CD14-positive monocyte (primary cell): Measurements from ENCODE around the gene PTPN13. TPM values are rescaled to one million over a fixed set of nuclear protein-coding genes. Genes with fewer than 3 reads are reported as not detected.

Experiments
- DNase-seq, 3 donors: peaks; one replicate each; pipeline ENCODE4 v3.0.0-alpha.2; 2011 to 2022
- H2AFZ ChIP-seq: 2 replicates; pipeline ENCODE4 v1.6.0; 2012; ENCODE audit warnings: mild to moderate bottlenecking, low read depth, low read length, inconsistent platforms; ENCODE audit not compliant: insufficient read depth, poor library complexity, severe bottlenecking
- H3K27ac ChIP-seq, 2 donors: 1 replicate in 1 of 2; 2 replicates in 1 of 2; pipeline ENCODE4 v1.5.1; 2012 to 2013; ENCODE audit warnings: low read length in 2 of 2, control low read depth in 1 of 2, inconsistent platforms in 1 of 2, low read depth in 1 of 2, mild to moderate bottlenecking in 1 of 2
- H3K27me3 ChIP-seq, 2 donors: one replicate each; pipeline versions ENCODE4 v1.6.0 to v1.6.1; 2011 to 2013; ENCODE audit warnings: low read length in 2 of 2; ENCODE audit not compliant: control insufficient read depth in 2 of 2, insufficient read depth in 2 of 2
- H3K36me3 ChIP-seq, 2 donors: replicated peaks in 1 of 2; 1 replicate in 1 of 2; 2 replicates in 1 of 2; pipeline versions ENCODE4 v1.5.1 to v1.6.1; 2012 to 2013; ENCODE audit warnings: low read length in 2 of 2, control low read depth in 1 of 2, inconsistent platforms in 1 of 2, mild to moderate bottlenecking in 1 of 2; ENCODE audit not compliant: insufficient read depth in 2 of 2, control insufficient read depth in 1 of 2
- H3K4me1 ChIP-seq, 2 donors: 1 replicate in 1 of 2; 2 replicates in 1 of 2; pipeline versions ENCODE4 v1.5.1 to v1.6.1; 2012 to 2013; ENCODE audit warnings: low read length in 2 of 2, control low read depth in 1 of 2, inconsistent platforms in 1 of 2, mild to moderate bottlenecking in 1 of 2, moderate library complexity in 1 of 2; ENCODE audit not compliant: insufficient read depth in 2 of 2, control insufficient read depth in 1 of 2
- H3K4me2 ChIP-seq: replicated peaks from 2 replicates; pipeline ENCODE3; 2012; ENCODE audit warnings: low read length, moderate library complexity, mild to moderate bottlenecking; ENCODE audit not compliant: poor library complexity, severe bottlenecking; ENCODE audit errors: extremely low read depth
- H3K4me3 ChIP-seq, 3 experiments: fragments of 200-600 bp in 1 of 3; sonication (generic) in 1 of 3; replicated peaks in 1 of 3; 1 replicate in 2 of 3; 2 replicates in 1 of 3; pipeline ENCODE4 v1.5.1; 2011 to 2013; ENCODE audit warnings: low read length in 3 of 3, mild to moderate bottlenecking in 3 of 3, control low read depth in 2 of 3, low read depth in 2 of 3, inconsistent platforms in 1 of 3, moderate library complexity in 1 of 3
- H3K79me2 ChIP-seq: 2 replicates; pipeline ENCODE4 v1.6.0; 2012; ENCODE audit warnings: mild to moderate bottlenecking, control low read depth, inconsistent platforms, low read length, moderate library complexity; ENCODE audit not compliant: insufficient read depth
- H3K9ac ChIP-seq: 2 replicates; pipeline ENCODE4 v1.6.0; 2017; ENCODE audit warnings: low read length, mild to moderate bottlenecking; ENCODE audit not compliant: insufficient read depth, poor library complexity, severe bottlenecking
- H3K9me3 ChIP-seq, 2 donors: replicated peaks in 1 of 2; 1 replicate in 1 of 2; 2 replicates in 1 of 2; pipeline versions ENCODE4 v1.5.1 to v1.6.1; 2012 to 2013; ENCODE audit warnings: low read length in 2 of 2, control low read depth in 1 of 2; ENCODE audit not compliant: control insufficient read depth in 1 of 2, insufficient read depth in 1 of 2
- H4K20me1 ChIP-seq: 2 replicates; pipeline ENCODE4 v1.6.0; 2012; ENCODE audit warnings: mild to moderate bottlenecking, low read length, control low read depth, moderate library complexity; ENCODE audit not compliant: insufficient read depth
- H3K27ac Mint-ChIP-seq, 7 donors: one replicate each; pipeline ENCODE4 v1.8.0; 2020; ENCODE audit warnings: mild to moderate bottlenecking in 7 of 7, mixed read lengths in 7 of 7, moderate library complexity in 6 of 7, inconsistent platforms in 2 of 7
- H3K27me3 Mint-ChIP-seq, 3 donors: one replicate each; pipeline ENCODE4 v1.8.0; 2021 to 2022; ENCODE audit warnings: low read depth in 3 of 3, mild to moderate bottlenecking in 3 of 3, mixed read lengths in 3 of 3, moderate library complexity in 3 of 3, inconsistent platforms in 1 of 3
- H3K36me3 Mint-ChIP-seq, 2 donors: one replicate each; pipeline ENCODE4 v1.8.0; 2020; ENCODE audit warnings: mixed read lengths in 2 of 2, inconsistent platforms in 1 of 2, mild to moderate bottlenecking in 1 of 2
- H3K4me1 Mint-ChIP-seq: one replicate; pipeline ENCODE4 v1.8.0; 2020; ENCODE audit warnings: mild to moderate bottlenecking, mixed read lengths
- H3K4me3 Mint-ChIP-seq, 2 donors: one replicate each; pipeline ENCODE4 v1.8.0; 2020; ENCODE audit warnings: mild to moderate bottlenecking in 2 of 2, mixed read lengths in 2 of 2, moderate library complexity in 1 of 2
- H3K9me3 Mint-ChIP-seq, 7 donors: one replicate each; pipeline ENCODE4 v1.8.0; 2020 to 2022; ENCODE audit warnings: mixed read lengths in 7 of 7, mild to moderate bottlenecking in 6 of 7, moderate library complexity in 6 of 7, inconsistent platforms in 2 of 7
- WGBS: methylation state at CpG from one replicate; pipeline ENCODE4 v1.1.5; 2013; ENCODE audit warnings: missing lambda C conversion rate; ENCODE audit not compliant: insufficient coverage; 5-methylcytosine and 5-hydroxymethylcytosine counted together
- intact Hi-C, 2 donors: fragments of 100-400 bp; cut with micrococcal nuclease; formaldehyde crosslinking; loops; one replicate each; pipeline versions ENCODE4 v1.15.0 to v1.15.1; 2023
- polyA plus RNA-seq, 3 donors: library from polyadenylated mRNA; depleted of rRNA in 1 of 3; unstranded in 2 of 3; stranded (reverse) in 1 of 3; fragments of 300-500 nt in 2 of 3; fragments of >200 nt in 1 of 3; fragmentation: Illumina TruSeq in 2 of 3; gene quantifications; 1 replicate in 2 of 3; 2 replicates in 1 of 3; pipeline ENCODE4 v1.2.3, GENCODE V29; 2012 to 2021
- TF ChIP-seq, protein P1 (sequence below): fragments of 200-600 bp; IDR thresholded peaks from one replicate; pipeline ENCODE4 v1.8.0; 2022; ENCODE audit warnings: antibody characterized with exemption, mild to moderate bottlenecking

Gene PTPN13
- polyA plus RNA-seq, 3 donors: 0.04 to 1.0 (median 0.35) TPM

DNA sequence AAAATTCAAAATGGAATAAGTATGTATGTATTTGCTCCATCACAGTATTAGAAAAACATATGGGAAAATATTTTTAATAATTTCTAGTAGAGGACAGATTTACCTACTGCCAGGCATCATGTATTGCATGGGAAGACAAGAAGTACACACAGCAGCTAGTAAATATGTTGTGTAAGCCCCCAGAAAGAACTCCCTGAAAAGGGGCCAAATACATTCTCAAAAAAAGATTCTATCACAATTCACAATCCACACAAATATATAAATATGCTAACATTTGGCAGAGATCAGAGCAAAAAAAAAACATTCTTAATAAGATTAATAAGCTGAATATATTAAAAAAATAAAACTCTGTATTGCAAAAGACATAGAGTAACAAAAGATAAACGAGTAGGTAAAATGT, 227.0 kb downstream of the PTPN13 start:
- WGBS: no CpG with 5 or more reads among the region's 1 CpG
- Mint-ChIP-seq H3K4me1 (no peaks in the 10 kb centered on the region), H3K27me3 (peaks cover 0 to 2% (median 0%) of the 10 kb centered on the region in 3 donors), H3K36me3 (no peaks in the 10 kb centered on the region), H3K9me3 (peaks cover 0 to 12% (median 5%) of the 10 kb centered on the region in 7 donors), H3K4me3 (no peak overlapping the region), H3K27ac (no peak overlapping the region)
- no peak overlapping the region for H3K27ac ChIP-seq
- H3K79me2 ChIP-seq: no peaks in the 10 kb centered on the region
- H3K36me3 ChIP-seq: no peaks in the 10 kb centered on the region
- intact Hi-C loops: no loop called here
- no peaks in the 10 kb centered on the region for H3K27me3 ChIP-seq
- no peak overlapping the region for H3K9ac ChIP-seq
- no peak overlapping the region for H3K4me3 ChIP-seq
- no peak overlapping the region for H2AFZ ChIP-seq
- DNase-seq: no peak
- TF ChIP-seq, protein P1, sequence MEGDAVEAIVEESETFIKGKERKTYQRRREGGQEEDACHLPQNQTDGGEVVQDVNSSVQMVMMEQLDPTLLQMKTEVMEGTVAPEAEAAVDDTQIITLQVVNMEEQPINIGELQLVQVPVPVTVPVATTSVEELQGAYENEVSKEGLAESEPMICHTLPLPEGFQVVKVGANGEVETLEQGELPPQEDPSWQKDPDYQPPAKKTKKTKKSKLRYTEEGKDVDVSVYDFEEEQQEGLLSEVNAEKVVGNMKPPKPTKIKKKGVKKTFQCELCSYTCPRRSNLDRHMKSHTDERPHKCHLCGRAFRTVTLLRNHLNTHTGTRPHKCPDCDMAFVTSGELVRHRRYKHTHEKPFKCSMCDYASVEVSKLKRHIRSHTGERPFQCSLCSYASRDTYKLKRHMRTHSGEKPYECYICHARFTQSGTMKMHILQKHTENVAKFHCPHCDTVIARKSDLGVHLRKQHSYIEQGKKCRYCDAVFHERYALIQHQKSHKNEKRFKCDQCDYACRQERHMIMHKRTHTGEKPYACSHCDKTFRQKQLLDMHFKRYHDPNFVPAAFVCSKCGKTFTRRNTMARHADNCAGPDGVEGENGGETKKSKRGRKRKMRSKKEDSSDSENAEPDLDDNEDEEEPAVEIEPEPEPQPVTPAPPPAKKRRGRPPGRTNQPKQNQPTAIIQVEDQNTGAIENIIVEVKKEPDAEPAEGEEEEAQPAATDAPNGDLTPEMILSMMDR: no peak
- H4K20me1 ChIP-seq: no peaks in the 10 kb centered on the region
- no peaks in the 10 kb centered on the region for H3K4me1 ChIP-seq
- no peak overlapping the region for H3K4me2 ChIP-seq
- H3K9me3 ChIP-seq: peaks cover 4 to 10% of the 10 kb centered on the region in 2 donors

DNA sequence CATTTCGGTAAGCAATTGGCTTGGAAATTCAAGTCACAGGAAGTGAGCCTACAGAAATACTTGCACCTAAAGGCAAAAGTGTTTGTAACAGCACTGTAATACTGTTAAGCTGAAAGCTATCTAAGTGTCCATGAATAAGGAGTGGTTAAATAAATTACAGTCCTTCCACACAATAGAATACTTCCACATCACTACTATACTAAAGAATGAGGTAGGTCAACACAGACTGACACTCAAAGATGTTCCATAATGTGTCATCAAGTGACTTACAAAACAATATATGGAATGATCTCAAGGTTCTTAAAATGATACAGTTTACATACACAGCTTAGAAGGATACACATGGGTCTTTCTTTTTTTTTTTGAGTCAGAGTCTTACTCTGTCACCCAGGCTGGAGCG, 228.0 kb downstream of the PTPN13 start:
- Mint-ChIP-seq H3K36me3 (no peaks in the 10 kb centered on the region), H3K4me1 (no peaks in the 10 kb centered on the region), H3K27me3 (peaks cover 0 to 2% (median 0%) of the 10 kb centered on the region in 3 donors), H3K9me3 (peaks cover 0 to 5% (median 1%) of the 10 kb centered on the region in 7 donors), H3K4me3 (no peak overlapping the region), H3K27ac (no peak overlapping the region)
- Histone ChIP-seq H4K20me1 (no peaks in the 10 kb centered on the region), H3K4me3 (no peak overlapping the region), H3K27me3 (no peaks in the 10 kb centered on the region), H3K9me3 (peaks cover 0 to under 1% of the 10 kb centered on the region in 2 donors), H3K36me3 (no peaks in the 10 kb centered on the region), H3K79me2 (no peaks in the 10 kb centered on the region), H3K4me1 (no peaks in the 10 kb centered on the region), H3K27ac (no peak overlapping the region), H3K9ac (no peak overlapping the region), H2AFZ (no peak overlapping the region), H3K4me2 (no peak overlapping the region)
- no peak for DNase-seq
- 100% methylated on average over 1 of the region's 2 CpGs for WGBS
- TF ChIP-seq, protein P1: no peak
- intact Hi-C loops: no loop called here
